PC-3 (cell line): Measurements from ENCODE around the gene PACS1. TPM values are rescaled to one million over a fixed set of nuclear protein-coding genes. Genes with fewer than 3 reads are reported as not detected.
A peak's percentile ranks its signal among the peaks of the same experiment; 100 is the strongest.

Experiments
- ATAC-seq: fragments of 200-7000 bp; cut with Tn5 transposase; 2 replicates; pipeline ENCODE4 v1.9.1; 2020; ENCODE audit warnings: mild to moderate bottlenecking, moderate library complexity
- BruUV-seq: library from RNA; stranded (reverse); fragments of 400-500 nt; replicated peaks from 2 replicates; lab custom pipeline; 2021; lab: Mats Ljungman, UMichigan
- CTCF ChIA-PET: fragments of 300-600 bp; sonication (Branson Sonifier 250); formaldehyde crosslinking; loops from one replicate; lab custom pipeline; 2022; ENCODE audit warnings: antibody characterized with exemption; lab: Charles Lee
- POLR2A ChIA-PET: fragments of 300-600 bp; sonication (Branson Sonifier 250); formaldehyde crosslinking; loops from one replicate; lab custom pipeline; 2022; ENCODE audit warnings: antibody characterized with exemption; ENCODE audit not compliant: unreplicated experiment; lab: Charles Lee
- DNase-seq: peaks from one replicate; pipeline ENCODE4 v3.0.0-alpha.2; 2015
- H2AFZ ChIP-seq: fragments of 300-600 bp; sonication (generic); 2 replicates; pipeline ENCODE4 v1.6.0; 2016; ENCODE audit warnings: antibody characterized with exemption, low read length
- H3F3A ChIP-seq: fragments of 300-600 bp; sonication (generic); one replicate; pipeline ENCODE4 v1.6.0; 2017; ENCODE audit warnings: antibody characterized with exemption, low read length, control low read depth, mild to moderate bottlenecking; ENCODE audit not compliant: unreplicated experiment
- H3K27ac ChIP-seq: fragments of 300-600 bp; sonication (generic); 2 replicates; pipeline ENCODE4 v1.5.1; 2016; ENCODE audit warnings: mild to moderate bottlenecking, low read length
- H3K27me3 ChIP-seq: fragments of 300-600 bp; sonication (generic); 2 replicates; pipeline ENCODE4 v1.6.1; 2016; ENCODE audit warnings: low read length, mixed read lengths
- H3K36me3 ChIP-seq: fragments of 300-600 bp; sonication (generic); 2 replicates; pipeline ENCODE4 v1.6.1; 2016; ENCODE audit warnings: low read depth, mixed run types, low read length, mixed read lengths
- H3K4me1 ChIP-seq: fragments of 300-600 bp; sonication (generic); 2 replicates; pipeline ENCODE4 v1.5.1; 2016; ENCODE audit warnings: low read length; ENCODE audit not compliant: insufficient read depth
- H3K4me2 ChIP-seq: fragments of 300-600 bp; sonication (generic); 2 replicates; pipeline ENCODE4 v1.6.0; 2016; ENCODE audit warnings: low read length
- H3K4me3 ChIP-seq: fragments of 300-600 bp; sonication (generic); 2 replicates; pipeline ENCODE4 v1.5.1; 2016; ENCODE audit warnings: mild to moderate bottlenecking, low read length, mixed read lengths
- H3K79me2 ChIP-seq: fragments of 300-600 bp; sonication (generic); 2 replicates; pipeline ENCODE4 v1.6.1; 2017; ENCODE audit warnings: low read length, mixed read lengths
- H3K9ac ChIP-seq: fragments of 300-600 bp; sonication (generic); 2 replicates; pipeline ENCODE4 v1.6.0; 2016; ENCODE audit warnings: mild to moderate bottlenecking, low read length
- H3K9me2 ChIP-seq: fragments of 300-600 bp; sonication (generic); replicated peaks from 2 replicates; pipeline ENCODE4 v1.6.1; 2016; ENCODE audit warnings: mixed run types, low read length, mixed read lengths
- H3K9me3 ChIP-seq: fragments of 300-600 bp; sonication (generic); 2 replicates; pipeline ENCODE4 v1.6.1; 2016; ENCODE audit warnings: low read length, mixed read lengths
- H4K20me1 ChIP-seq: fragments of 300-600 bp; sonication (generic); 2 replicates; pipeline ENCODE4 v1.6.1; 2016; ENCODE audit warnings: low read length, mixed read lengths
- CTCF ChIP-seq: fragments of 300-600 bp; sonication (generic); conservative IDR thresholded peaks from 2 replicates; pipeline ENCODE4 v1.5.1; 2017; ENCODE audit warnings: antibody characterized with exemption, low read depth, mild to moderate bottlenecking, low read length
- EZH2 ChIP-seq: fragments of 300-600 bp; sonication (generic); IDR thresholded peaks from one replicate; pipeline ENCODE4 v1.6.1; 2017; ENCODE audit warnings: antibody characterized with exemption, mild to moderate bottlenecking, low read length; ENCODE audit not compliant: unreplicated experiment
- EZH2phosphoT487 ChIP-seq: fragments of 300-600 bp; sonication (generic); IDR thresholded peaks from 2 replicates; pipeline ENCODE4 v1.6.1; 2018; ENCODE audit warnings: mild to moderate bottlenecking, antibody characterized with exemption, low read length, borderline replicate concordance
- intact Hi-C: fragments of 100-400 bp; cut with micrococcal nuclease; formaldehyde crosslinking; loops from 2 replicates; pipeline ENCODE4 v1.9.0; 2023
- total RNA-seq: library from RNA; depleted of rRNA; stranded (reverse); fragments of >200 nt; gene quantifications from 2 replicates; pipeline ENCODE4 v1.2.3, GENCODE V29; 2014

The PACS1 gene
- total RNA-seq, 1 experiment from 2014 or later: 28.7 TPM

GRCh38 chr11:66221012-66221411 lies 150.9 kb downstream of the PACS1 start:
- H3K4me2 ChIP-seq: no peak overlapping the region
- H3F3A ChIP-seq: no peaks in the 10 kb centered on the region
- peaks cover 8% of the 10 kb centered on the region; the same call in 1 of the 2 replicates for H3K36me3 ChIP-seq
- TF ChIP-seq CTCF (no peak), EZH2 (no peak), EZH2phosphoT487 (no peak)
- BruUV-seq: no TSS peak
- CTCF ChIA-PET: interaction anchor here (0.6 kb wide), 1 partner anchor 33 kb away, joined by 3 read pairs; no protein-coding TSS in a partner anchor
- no peak overlapping the region for H3K9ac ChIP-seq
- no peak overlapping the region for H3K27ac ChIP-seq
- intact Hi-C loops: no loop called here
- H3K27me3 ChIP-seq: no peaks in the 10 kb centered on the region
- ATAC-seq (no peak), DNase-seq (no peak)
- H3K79me2 ChIP-seq: no peaks in the 10 kb centered on the region
- no peak overlapping the region for H3K4me3 ChIP-seq
- no peak overlapping the region for H2AFZ ChIP-seq
- H4K20me1 ChIP-seq: no peaks in the 10 kb centered on the region
- H3K4me1 ChIP-seq: peaks cover under 1% of the 10 kb centered on the region; the same call in 1 of the 2 replicates
- POLR2A ChIA-PET: interaction anchor here (0.7 kb wide), 1 partner anchor 40 kb away, joined by 4 read pairs; no protein-coding TSS in a partner anchor
- H3K9me3 ChIP-seq: no peaks in the 10 kb centered on the region
- no peaks in the 10 kb centered on the region for H3K9me2 ChIP-seq

- H3K27ac ChIP-seq: no peak overlapping the region
- H2AFZ ChIP-seq: no peak overlapping the region
- no peaks in the 10 kb centered on the region for H4K20me1 ChIP-seq
- DNase-seq (peak; percentile 19), ATAC-seq (peak; percentile 38; the same call in 1 of the 2 replicates)
- TF ChIP-seq EZH2phosphoT487 (no peak), EZH2 (no peak), CTCF (no peak)
- POLR2A ChIA-PET: no interaction called here
- H3K9me3 ChIP-seq: no peaks in the 10 kb centered on the region
- H3K9ac ChIP-seq: no peak overlapping the region
- no TSS peak for BruUV-seq
- H3K4me2 ChIP-seq: no peak overlapping the region
- CTCF ChIA-PET: interaction anchor here (0.6 to 0.9 kb wide), 4 partner anchors 26 to 141 kb away, joined by 3 to 4 read pairs (median 3); no protein-coding TSS in a partner anchor
- H3K4me1 ChIP-seq: peaks cover 7% of the 10 kb centered on the region
- no peak overlapping the region for H3K4me3 ChIP-seq
- H3K79me2 ChIP-seq: no peaks in the 10 kb centered on the region
- no peaks in the 10 kb centered on the region for H3K27me3 ChIP-seq
- H3K36me3 ChIP-seq: peaks cover under 1% of the 10 kb centered on the region; the same call in 1 of the 2 replicates
- intact Hi-C loops: loop anchor here (1.0 kb wide), 1 partner anchor 37 kb away; no protein-coding TSS in a partner anchor
- H3F3A ChIP-seq: no peaks in the 10 kb centered on the region
- H3K9me2 ChIP-seq: no peaks in the 10 kb centered on the region
Observed at GRCh38 chr11:66221726-66222236, 151.7 kb downstream of the PACS1 start.
